GM19463 (cell line): ENCODE results near the gene HTRA1.

Source experiments
- ATAC-seq: cut with Tn5 transposase; IDR thresholded peaks from one replicate; pipeline ENCODE4 v1.9.1; 2021; ENCODE audit warnings: mild to moderate bottlenecking, moderate library complexity; ENCODE audit not compliant: unreplicated experiment

The HTRA1 gene

GRCh38 chr10:122454071-122454470 lies 7.3 kb upstream of the HTRA1 start:
- no peak for ATAC-seq

GRCh38 chr10:122454603-122455080 lies 6.7 kb upstream of the HTRA1 start, which contains the start of gene ARMS2:
Gene ARMS2, plus strand, starts transcription at chr10:122454653. Its CDS starts 75 bp downstream, at chr10:122454728.
- ATAC-seq: no peak

- no peak for ATAC-seq
Measured at GRCh38 chr10:122455376-122456079, 5.8 kb upstream of the HTRA1 start.

GRCh38 chr10:122457934-122458333 lies 3.4 kb upstream of the HTRA1 start:
- ATAC-seq: no peak

GRCh38 chr10:122458693-122459092 lies 2.7 kb upstream of the HTRA1 start:
- no peak for ATAC-seq

- no peak for ATAC-seq
Measured at GRCh38 chr10:122459561-122460273, 1.6 kb upstream of the HTRA1 start.

- ATAC-seq: no peak
Measured at GRCh38 chr10:122460891-122461293, 461 bp upstream of the HTRA1 start.

GRCh38 chr10:122461729-122462532 lies 578 bp downstream of the HTRA1 start:
- ATAC-seq: no peak

GRCh38 chr10:122462533-122463465 lies 1.4 kb downstream of the HTRA1 start:
- ATAC-seq: no peak

GRCh38 chr10:122463466-122464249 lies 2.3 kb downstream of the HTRA1 start:
- no peak for ATAC-seq

- no peak for ATAC-seq
Measured at GRCh38 chr10:122464250-122464510, 2.8 kb downstream of the HTRA1 start.

GRCh38 chr10:122464586-122464985 lies 3.2 kb downstream of the HTRA1 start:
- no peak for ATAC-seq

GRCh38 chr10:122465401-122466040 lies 4.2 kb downstream of the HTRA1 start:
- ATAC-seq: no peak

- ATAC-seq: no peak
Measured at GRCh38 chr10:122466951-122467381, 5.6 kb downstream of the HTRA1 start.

- ATAC-seq: no peak
Measured at GRCh38 chr10:122467701-122468100, 6.3 kb downstream of the HTRA1 start.

GRCh38 chr10:122468307-122468925 lies 7.1 kb downstream of the HTRA1 start:
- ATAC-seq: no peak

- no peak for ATAC-seq
Measured at GRCh38 chr10:122468926-122469781, 7.8 kb downstream of the HTRA1 start.

GRCh38 chr10:122469848-122470247 lies 8.5 kb downstream of the HTRA1 start:
- ATAC-seq: no peak
